ENCODE results near the gene TRIM52.

Gene TRIM52

DNA sequence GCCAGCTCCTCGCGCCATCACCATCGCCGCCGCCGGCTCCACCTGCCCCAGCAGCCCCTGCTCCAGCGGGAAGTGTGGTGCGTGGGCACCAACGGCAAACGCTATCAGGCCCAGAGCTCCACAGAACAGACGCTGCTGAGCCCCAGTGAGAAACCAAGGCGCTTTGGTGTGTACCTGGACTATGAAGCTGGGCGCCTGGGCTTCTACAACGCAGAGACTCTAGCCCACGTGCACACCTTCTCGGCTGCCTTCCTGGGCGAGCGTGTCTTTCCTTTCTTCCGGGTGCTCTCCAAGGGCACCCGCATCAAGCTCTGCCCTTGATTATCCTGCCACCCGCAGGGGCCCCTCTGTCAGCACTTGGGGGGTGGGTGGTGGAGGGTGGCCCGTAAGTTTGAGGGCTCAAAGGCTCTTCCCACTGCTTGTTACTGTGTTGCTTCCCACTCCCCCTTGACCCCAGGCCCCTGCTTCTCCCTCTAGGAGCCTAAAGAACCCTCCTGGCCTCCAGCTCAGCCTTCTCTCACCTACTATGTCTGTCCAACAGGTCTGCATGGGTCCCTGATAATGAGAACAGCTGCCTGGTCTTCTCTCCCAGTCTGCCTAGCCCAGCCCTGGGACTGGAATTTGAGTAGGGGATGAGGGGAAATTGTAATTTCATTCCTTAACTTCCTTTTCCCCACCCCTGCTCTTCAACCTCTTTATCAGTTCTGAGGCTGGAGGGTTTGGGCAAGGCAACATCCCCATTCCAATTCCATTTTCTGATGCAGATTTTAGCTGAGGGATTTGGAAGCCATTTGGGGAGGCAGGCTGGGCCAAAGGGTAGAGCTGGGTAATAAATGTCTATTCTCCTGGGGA lies 26.3 kb downstream of the TRIM52 start:
- peaks cover 80% of the 10 kb centered on the region for H3K36me3 ChIP-seq (ENCODE audit: control insufficient read depth, low read length)

DNA sequence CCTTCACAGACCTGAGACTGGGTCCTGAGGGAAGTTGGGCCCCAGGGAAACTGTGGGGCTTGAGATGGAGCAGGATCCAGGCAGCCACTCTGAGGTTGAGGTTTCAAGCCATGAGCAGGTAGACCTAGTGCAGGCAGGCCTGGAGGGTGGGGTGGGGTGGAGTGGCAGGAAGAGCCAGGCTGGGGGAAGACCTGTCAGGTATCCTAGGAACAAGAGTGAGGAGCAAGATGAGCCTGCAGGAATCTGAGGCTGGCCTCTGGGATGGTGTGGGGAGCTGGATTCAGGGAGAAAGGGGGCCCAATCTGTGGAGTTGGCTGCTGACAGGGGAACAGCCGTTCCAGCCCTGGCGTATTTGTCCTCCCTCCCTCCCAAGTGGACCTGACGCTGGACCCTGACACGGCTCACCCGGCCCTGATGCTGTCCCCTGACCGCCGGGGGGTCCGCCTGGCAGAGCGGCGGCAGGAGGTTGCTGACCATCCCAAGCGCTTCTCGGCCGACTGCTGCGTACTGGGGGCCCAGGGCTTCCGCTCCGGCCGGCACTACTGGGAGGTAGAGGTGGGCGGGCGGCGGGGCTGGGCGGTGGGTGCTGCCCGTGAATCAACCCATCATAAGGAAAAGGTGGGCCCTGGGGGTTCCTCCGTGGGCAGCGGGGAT lies 27.0 kb downstream of the TRIM52 start:
- Histone ChIP-seq H3K4me3 (ENCODE audit: low read length) (no peak overlapping the region), H3K36me3 (ENCODE audit: control insufficient read depth, low read length) (peaks cover 80% of the 10 kb centered on the region), H3F3A (ENCODE audit: control insufficient read depth, insufficient read depth) (peaks cover 51% of the 10 kb centered on the region), H3K27ac (ENCODE audit: low read depth, low read length) (no peak overlapping the region), H3K4me2 (ENCODE audit: low read length) (no peak overlapping the region), H3K27me3 (ENCODE audit: control insufficient read depth, low read length) (no peaks in the 10 kb centered on the region), H3K9me2 (replicated peaks; ENCODE audit: control insufficient read depth, low read length) (no peaks in the 10 kb centered on the region), H3K79me2 (ENCODE audit: control insufficient read depth, low read length) (peaks cover 16% of the 10 kb centered on the region), H3K9me3 (ENCODE audit: control insufficient read depth, insufficient read depth, low read length) (no peaks in the 10 kb centered on the region), H4K20me1 (ENCODE audit: control insufficient read depth, insufficient read depth, low read depth, low read length) (peaks cover 12% of the 10 kb centered on the region), H3K4me1 (ENCODE audit: control insufficient read depth, low read length) (peaks cover 21% of the 10 kb centered on the region)
- TF ChIP-seq EZH2phosphoT487 (IDR thresholded peaks at IDR 0.05; ENCODE audit: borderline replicate concordance, low read length): no peak
- TF ChIP-seq, protein P1, sequence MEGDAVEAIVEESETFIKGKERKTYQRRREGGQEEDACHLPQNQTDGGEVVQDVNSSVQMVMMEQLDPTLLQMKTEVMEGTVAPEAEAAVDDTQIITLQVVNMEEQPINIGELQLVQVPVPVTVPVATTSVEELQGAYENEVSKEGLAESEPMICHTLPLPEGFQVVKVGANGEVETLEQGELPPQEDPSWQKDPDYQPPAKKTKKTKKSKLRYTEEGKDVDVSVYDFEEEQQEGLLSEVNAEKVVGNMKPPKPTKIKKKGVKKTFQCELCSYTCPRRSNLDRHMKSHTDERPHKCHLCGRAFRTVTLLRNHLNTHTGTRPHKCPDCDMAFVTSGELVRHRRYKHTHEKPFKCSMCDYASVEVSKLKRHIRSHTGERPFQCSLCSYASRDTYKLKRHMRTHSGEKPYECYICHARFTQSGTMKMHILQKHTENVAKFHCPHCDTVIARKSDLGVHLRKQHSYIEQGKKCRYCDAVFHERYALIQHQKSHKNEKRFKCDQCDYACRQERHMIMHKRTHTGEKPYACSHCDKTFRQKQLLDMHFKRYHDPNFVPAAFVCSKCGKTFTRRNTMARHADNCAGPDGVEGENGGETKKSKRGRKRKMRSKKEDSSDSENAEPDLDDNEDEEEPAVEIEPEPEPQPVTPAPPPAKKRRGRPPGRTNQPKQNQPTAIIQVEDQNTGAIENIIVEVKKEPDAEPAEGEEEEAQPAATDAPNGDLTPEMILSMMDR (IDR thresholded peaks at IDR 0.05; ENCODE audit: low read depth, low read length, poor library complexity, severe bottlenecking): no peak

More for the DNA sequence above, 26.3 kb downstream of the TRIM52 start:
- TF ChIP-seq, protein P1 (IDR thresholded peaks at IDR 0.05; ENCODE audit: low read depth, low read length, poor library complexity, severe bottlenecking): no peak
- H3K4me3 ChIP-seq (ENCODE audit: low read length): no peak overlapping the region
- H3K27me3 ChIP-seq (ENCODE audit: control insufficient read depth, low read length): no peaks in the 10 kb centered on the region
- peaks cover 18% of the 10 kb centered on the region for H4K20me1 ChIP-seq (ENCODE audit: control insufficient read depth, insufficient read depth, low read depth, low read length)
- H3K27ac ChIP-seq (ENCODE audit: low read depth, low read length): peak overlapping the region; percentile 7; the same call in 1 of the 2 replicates
- peaks cover 18% of the 10 kb centered on the region for H3K79me2 ChIP-seq (ENCODE audit: control insufficient read depth, low read length)
- no peaks in the 10 kb centered on the region for H3K9me3 ChIP-seq (ENCODE audit: control insufficient read depth, insufficient read depth, low read length)
- H3K9me2 ChIP-seq (replicated peaks; ENCODE audit: control insufficient read depth, low read length): no peaks in the 10 kb centered on the region
- peaks cover 14% of the 10 kb centered on the region for H3K4me1 ChIP-seq (ENCODE audit: control insufficient read depth, low read length)
- no peak overlapping the region for H3K4me2 ChIP-seq (ENCODE audit: low read length)
- H3F3A ChIP-seq (ENCODE audit: control insufficient read depth, insufficient read depth): peaks cover 59% of the 10 kb centered on the region

- no peak overlapping the region for H3K4me3 ChIP-seq (ENCODE audit: low read length)
- H3K9me3 ChIP-seq (ENCODE audit: control insufficient read depth, insufficient read depth, low read length): no peaks in the 10 kb centered on the region
- peaks cover 74% of the 10 kb centered on the region for H3K36me3 ChIP-seq (ENCODE audit: control insufficient read depth, low read length)
- no peaks in the 10 kb centered on the region for H3K9me2 ChIP-seq (replicated peaks; ENCODE audit: control insufficient read depth, low read length)
- H3K27ac ChIP-seq (ENCODE audit: low read depth, low read length): no peak overlapping the region
- peaks cover 11% of the 10 kb centered on the region for H3K79me2 ChIP-seq (ENCODE audit: control insufficient read depth, low read length)
- peaks cover 44% of the 10 kb centered on the region for H3F3A ChIP-seq (ENCODE audit: control insufficient read depth, insufficient read depth)
- H3K4me2 ChIP-seq (ENCODE audit: low read length): no peak overlapping the region
- H4K20me1 ChIP-seq (ENCODE audit: control insufficient read depth, insufficient read depth, low read depth, low read length): peaks cover 8% of the 10 kb centered on the region
- TF ChIP-seq, protein P1 (IDR thresholded peaks at IDR 0.05; ENCODE audit: low read depth, low read length, poor library complexity, severe bottlenecking): no peak
- no peaks in the 10 kb centered on the region for H3K27me3 ChIP-seq (ENCODE audit: control insufficient read depth, low read length)
- peaks cover 22% of the 10 kb centered on the region for H3K4me1 ChIP-seq (ENCODE audit: control insufficient read depth, low read length)
Observed at GRCh38 chr5:181233088-181233800, 27.7 kb downstream of the TRIM52 start.
